GM21381 (cell line): ENCODE results near the gene CPNE9.
A peak's percentile ranks its signal among the peaks of the same experiment; 100 is the strongest.

Experiments
- ATAC-seq: cut with Tn5 transposase; IDR thresholded peaks from one replicate; pipeline ENCODE4 v1.9.1; 2021; ENCODE audit warnings: mild to moderate bottlenecking, moderate library complexity; ENCODE audit not compliant: unreplicated experiment

The CPNE9 gene

DNA sequence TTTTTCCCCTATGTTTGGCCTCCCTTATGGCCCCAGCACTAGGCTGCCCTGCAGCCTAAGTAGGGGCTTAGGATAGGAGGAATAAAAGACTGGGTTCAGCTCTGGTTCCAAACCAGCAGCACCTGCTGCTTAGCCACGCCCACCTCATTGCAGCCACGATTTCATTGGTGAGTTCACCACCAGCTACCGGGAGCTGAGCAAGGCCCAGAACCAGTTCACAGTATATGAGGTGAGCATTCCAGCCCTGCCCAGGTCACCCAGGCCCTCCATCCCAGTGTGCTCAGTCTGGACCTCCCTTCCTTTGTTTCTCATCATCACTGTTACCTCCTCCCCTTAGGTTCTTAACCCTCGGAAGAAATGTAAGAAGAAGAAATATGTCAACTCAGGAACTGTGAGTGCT, 11.5 kb downstream of the CPNE9 start:
- no peak for ATAC-seq

DNA sequence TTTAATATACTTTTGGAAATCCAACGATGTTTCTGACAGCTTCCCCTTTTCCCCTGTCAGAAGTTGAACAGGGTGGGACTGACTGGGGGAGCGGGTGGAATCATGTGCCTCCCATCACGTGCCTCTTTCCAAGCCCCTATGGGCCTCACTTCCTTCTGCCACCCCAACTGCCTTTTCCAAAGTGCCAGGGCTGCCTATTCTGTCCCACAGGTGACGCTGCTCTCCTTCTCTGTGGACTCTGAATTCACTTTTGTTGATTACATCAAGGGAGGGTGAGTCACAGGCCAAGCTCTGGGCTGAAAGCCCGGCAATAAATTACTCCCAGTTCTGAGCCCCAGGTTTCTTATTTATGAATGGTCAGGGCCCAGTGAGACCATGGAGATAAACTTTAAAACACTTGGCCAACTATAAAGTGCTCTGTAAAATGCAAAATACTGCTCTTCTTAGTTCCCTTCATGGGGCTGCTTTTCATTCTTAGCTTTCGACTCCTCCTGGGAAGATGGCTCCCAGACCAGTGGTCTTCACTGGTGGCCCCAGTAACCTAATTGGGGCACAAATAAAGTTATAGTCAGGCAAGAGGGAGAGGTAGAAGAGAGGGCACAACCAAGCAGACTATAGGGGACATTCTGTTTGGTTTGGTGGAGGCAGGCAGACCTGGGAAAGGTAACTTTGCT, 12.3 kb downstream of the CPNE9 start:
- ATAC-seq: no peak

DNA sequence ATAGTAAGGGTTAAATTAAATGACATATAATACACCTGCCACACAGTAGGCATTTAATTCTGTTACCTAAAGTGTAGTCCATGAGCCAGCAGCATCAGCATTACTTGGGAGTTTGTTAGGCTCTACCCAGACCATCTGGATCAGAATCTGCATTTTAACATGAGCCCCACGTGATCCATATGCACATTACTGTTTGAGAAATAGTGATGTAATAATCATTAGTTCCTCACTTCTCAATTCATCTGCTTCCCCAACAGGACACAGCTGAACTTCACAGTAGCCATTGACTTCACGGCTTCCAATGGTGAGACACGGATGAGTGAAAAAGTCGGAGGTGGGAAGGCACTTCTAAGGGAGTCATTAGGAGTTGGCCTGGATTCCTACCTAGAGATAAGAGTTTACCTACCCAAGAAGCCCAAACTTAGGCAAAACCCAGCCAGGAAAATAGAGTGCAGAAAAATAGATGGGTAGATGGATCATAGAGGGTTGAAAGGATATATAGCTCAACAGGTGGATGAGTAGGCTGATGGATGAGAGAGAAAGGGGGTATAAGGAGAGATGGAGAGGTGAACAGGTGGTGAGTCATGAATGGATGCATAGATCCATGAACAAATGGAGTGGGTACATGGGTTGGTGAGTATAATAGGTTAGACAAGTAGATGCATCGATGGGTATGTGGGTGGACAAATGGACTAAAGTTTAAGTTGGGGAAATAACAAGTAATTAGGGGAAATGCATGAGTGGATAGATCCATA, 13.3 kb downstream of the CPNE9 start:
- no peak for ATAC-seq

DNA sequence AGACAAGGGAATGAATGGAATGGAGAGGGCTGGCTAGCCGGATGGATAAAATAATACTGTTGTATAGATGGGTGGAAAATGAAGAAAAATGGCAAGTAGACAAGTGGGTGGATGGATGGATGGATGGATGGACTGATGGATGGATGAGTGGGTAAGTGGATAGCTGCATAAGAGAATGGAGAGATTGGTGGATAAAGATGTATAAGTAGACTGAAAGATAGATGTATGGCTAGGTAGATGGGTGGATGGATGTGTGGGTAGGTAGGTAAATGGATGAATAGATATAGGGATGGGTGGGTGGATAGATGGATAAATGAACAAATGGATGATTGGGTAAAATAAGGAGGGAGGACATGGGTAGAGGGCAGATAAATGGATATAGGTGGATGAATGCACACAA, 13.9 kb downstream of the CPNE9 start:
- no peak for ATAC-seq

DNA sequence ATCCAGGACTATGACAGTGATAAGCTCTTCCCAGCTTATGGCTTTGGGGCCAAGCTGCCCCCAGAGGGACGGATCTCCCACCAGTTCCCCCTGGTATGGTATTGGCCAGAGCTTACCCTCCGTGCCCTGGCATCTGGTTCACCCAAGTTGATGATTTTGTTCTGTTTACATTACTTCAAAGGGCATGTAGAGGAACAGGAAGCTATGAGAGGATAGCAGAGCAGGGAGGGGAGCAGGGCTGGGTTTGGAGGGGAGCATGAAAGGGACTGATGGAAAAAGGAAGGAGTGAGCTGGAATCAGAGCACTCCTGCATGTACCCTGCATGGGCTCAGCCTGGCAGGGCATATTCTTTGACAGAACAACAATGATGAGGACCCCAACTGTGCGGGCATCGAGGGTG, 14.5 kb downstream of the CPNE9 start:
- no peak for ATAC-seq

DNA sequence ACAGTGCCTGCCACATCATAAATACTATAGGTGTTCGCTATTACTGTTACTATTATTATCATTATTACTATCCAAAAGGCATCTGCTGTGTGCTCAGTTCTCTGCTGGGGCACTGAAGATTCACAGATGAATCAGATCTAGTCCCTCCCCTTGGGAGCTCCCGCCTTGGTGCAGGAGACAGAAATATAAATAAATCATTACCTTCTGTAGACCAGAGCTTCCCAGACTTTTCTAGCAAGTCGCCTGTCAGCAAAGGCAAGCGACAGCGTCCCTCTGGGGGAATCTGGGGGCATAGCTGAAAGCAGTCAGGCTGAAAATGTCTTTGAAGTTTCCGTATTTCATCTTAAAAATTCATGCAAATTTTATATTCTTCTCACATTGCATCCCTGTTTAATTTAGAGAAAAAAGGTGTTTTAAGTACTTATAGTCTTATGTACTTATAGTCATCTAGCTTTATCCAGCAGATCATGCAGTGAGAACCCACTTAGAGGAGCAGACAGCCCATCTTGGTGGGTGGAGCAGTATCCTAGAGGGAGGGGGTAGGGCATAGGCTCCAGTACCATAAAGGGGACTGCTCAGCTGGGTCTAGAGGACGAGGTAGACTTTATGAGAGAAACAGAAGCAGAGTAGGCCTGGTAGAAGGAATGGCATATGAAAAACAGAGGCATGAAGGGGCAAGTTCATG, 17.5 kb downstream of the CPNE9 start:
- no peak for ATAC-seq

DNA sequence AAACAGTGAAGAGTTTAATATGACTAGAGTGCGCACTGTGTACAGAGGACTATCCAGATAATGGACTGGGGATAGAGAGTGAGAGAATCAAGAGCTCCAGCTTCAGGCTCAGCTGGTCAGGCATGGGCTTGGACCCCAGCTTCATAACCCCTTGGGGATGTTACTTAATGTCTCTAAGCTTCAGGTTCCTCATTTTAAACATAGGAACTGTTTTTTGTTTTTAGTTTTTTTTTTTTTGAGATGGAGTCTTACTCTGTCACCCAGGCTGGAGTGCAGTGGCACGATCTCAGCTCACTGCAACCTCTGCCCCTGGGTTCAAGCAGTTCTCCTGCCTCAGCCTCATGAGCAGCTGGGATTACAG, 18.0 kb downstream of the CPNE9 start:
- ATAC-seq: no peak

DNA sequence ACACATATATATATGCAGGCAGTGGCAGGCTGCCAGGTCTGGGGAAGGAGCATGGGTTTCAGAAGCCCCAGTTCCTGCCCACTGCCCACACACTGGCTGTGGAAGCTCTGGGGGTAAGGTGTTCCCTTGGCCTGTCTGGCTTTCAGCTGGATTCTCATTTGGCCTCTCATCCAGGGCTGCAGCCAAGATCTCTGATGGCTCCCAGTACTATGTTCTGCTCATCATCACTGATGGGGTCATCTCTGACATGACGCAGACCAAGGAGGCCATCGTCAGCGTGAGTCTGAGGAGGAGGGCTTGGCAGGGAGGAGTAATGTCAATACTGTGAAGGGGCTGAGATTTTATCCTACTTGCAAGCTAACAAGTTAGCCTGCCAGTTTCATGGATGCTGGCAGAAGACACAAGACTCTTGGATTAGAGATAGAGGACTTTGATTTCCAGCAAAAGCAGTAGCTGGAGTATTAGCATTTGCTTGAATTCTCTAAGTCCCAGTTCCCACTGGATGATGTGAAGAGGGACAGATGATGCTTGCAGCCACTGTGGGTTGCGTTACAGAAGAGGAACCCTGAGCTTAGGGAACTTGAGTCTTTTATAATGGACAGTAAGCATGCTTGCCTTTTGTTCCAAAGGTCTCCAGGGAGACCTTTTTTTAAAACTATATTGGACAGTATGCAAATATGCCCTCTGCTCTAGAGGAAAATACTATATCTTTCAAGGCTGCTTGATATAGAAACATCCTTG, 22.3 kb downstream of the CPNE9 start:
- no peak for ATAC-seq

DNA sequence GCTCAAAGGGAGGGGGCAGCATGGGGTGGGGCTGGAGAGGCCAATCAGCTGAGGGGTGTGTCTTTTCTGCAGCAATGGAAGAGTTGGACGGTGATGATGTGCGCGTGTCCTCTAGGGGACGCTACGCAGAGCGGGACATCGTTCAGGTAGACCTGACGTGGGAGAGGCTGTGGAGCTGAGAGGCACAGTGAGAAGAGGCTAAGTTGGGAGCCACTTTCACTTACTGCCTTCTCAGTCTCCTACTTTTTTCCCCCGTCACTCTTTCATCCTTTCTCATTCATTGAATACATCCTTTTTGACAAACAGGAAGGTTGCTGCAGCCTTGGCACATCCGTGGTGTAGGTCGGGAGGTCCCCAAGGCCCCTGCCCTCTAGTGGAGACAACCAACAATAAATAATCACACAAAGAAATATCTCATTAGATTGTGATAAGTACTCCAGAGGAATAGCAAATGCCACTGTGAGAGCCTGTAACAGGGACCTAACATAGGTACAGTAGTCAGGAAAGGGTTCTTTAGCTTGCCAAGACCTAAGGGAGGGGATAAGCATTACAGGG, 23.5 kb downstream of the CPNE9 start:
- ATAC-seq: no peak

DNA sequence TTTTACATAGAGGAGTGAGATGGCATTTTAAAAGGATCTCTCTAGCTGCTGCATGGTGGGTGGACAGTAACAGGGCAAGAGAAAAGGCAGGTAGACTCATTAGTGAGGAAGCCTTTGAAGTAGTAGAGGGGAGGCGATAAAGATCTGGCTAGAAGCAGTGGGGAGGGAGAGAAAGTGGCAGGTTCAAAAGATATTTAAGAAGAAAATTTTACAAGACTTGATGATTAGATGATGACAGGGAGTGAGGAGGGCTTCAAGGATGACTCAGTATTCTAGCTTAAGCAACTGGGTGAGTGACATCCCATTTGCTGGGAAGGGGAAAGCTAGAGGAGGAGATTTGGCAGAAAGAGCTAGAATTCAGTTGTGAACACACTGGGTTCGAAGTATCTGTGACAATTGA, 24.1 kb downstream of the CPNE9 start:
- ATAC-seq: no peak

DNA sequence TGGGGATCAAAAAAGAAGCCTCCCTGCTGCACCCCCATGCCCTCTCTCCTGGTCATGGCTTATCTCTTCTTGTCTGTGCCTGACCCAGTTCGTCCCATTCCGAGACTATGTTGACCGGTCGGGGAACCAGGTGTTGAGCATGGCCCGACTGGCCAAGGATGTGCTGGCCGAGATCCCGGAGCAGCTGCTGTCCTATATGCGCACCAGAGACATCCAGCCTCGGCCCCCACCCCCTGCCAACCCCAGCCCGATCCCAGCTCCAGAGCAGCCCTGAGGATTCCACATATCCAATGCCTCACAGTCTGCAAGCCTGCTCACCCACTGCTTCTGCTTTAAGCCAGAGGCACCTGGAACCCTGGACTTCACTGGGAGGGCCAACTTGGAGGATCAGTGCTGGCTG, 25.8 kb downstream of the CPNE9 start:
- no peak for ATAC-seq

DNA sequence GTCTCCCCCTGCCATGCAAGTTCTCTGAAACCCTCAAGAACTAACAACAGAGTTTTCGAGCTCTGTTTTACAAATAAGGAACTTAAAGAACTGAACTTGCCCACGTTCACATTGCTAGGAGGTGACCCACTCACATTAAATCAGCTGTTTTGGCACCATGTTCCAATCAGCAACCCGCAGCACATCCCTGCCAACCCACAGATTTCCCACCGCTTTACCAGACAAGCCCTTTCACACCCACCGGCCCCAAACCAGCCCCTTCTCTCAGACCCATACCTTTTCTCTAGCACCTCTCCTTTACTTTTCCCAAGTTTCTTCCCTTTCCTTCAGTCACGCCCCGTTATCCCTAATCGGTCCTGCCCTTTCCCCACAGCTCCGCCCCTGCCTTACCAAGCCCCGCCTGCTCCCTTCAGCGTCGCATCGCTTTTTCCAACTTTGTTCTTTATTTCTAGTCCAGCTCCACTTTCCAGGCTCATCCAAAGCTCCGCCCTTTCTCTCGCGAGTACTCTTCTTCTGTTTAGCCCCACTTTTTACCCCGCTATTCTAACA, 27.1 kb downstream of the CPNE9 start:
- ATAC-seq: peak; percentile 38

DNA sequence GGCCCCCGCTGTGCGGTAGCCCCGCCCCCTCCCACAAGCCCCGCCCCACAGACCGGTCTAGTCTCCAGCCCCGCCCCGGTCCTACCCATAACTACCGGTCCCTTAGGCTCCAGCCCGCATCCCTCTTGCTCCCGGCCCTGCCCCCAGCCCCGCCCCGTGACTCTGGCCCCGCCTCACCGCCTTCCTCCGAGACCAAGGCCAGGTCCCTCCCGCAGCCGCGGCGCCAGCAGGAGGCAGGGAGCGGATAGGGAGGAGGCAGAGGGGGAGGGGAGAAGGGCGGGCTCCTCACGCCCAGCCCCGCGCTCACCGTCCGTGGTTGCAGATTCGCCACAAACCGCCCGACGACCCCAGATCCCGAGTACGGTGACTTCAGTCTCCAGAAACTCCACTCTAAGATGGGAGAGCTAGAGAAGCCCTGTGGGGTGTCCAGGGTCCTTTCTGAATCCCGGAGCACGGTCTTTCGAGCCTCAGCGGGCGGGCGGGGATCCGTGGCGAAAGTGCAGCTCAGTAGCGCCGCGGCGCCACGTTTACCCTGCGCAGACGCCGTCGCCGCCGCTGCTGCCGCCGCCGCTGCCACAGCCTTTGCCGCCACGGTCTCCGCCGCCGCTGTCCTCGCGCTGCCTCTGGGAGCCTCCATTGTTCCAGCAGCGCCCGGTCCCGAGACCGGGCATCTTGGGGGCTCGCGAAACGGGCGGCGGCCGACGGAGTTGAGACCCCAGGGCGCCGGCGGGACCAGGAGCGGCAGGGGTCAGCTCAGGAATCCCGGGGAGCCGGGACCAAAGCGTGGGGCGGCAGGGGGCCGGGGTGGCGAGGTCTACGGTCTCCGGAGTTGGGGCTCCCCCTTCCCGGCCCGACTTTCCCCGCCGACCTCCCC, 27.8 kb downstream of the CPNE9 start, which contains the start of gene BRPF1:
TSS of gene BRPF1 (plus strand) at position 530 of the 874 bp plus-strand sequence. CDS start 2,406 bp downstream, outside the sequence.
- ATAC-seq: peak; percentile 90

DNA sequence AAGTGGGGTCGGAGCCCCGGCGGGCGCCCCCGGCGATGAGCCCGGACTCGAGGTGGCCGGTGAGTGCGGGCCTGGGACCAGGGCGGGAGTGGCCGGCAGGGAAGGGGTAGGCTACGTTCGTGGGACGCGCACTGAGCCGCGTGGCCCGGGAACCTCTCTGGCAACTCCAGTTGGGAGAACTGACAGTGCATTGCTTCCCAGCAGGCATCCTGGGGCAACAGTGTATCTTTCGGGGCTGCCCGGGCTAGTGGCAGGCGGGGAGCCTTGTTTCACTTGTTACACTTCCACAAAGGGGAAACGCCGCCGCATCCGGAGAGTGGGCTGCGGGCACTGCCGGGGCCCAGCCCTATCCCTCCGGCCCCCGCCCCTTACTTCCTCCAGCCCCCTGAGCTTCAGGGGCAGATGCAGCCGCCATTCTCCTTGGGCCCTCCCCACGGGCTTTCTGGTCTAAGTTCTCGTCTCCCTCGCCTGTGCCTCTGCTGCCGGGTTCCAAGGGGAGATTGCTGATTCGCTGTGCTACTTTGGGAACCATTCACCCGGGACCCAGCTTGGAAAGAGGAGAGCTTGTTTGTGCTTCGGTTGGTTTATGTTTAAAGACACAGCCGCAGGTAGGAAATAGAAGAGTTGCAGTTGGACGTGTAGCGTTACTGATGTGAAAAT, 28.6 kb downstream of the CPNE9 start:
- peak; percentile 10 for ATAC-seq

DNA sequence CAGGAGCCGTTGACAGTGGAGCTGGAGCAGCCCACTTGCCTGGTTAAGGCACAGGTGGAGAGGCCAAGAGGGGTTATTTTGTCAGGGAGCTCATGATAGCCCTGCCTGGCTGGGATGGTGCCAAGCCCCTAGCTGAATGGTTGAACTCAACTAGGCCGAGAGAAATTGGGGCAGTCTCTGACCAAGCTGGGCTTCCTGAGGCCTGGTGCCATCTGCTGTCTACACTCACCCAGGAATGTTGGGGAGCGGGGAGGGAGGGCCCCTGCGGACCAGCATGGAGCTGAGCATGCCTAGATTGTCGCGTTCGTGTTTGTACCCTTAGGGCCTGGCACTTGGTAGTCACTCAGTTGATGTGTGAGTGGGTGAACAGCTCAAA, 29.1 kb downstream of the CPNE9 start:
- no peak for ATAC-seq

DNA sequence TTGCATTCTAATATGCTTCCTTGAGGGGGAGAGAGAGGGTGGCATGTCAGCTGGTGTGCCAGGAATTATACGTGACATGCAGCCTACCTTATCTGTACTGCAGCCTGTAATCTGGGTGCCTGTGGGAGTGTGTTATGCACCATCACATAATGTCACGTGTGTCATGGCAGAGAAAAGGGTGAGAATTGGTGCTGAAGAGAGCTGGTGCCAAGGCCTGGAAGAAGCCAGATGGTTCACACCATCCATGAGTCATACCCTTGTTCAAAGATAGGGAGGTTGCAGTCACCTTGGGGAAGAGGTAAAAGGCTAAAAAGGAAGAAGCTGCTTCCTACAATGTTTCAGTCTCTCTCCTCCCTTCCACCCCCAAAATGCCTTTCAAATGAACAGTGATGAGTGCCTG, 33.2 kb downstream of the CPNE9 start:
- no peak for ATAC-seq

DNA sequence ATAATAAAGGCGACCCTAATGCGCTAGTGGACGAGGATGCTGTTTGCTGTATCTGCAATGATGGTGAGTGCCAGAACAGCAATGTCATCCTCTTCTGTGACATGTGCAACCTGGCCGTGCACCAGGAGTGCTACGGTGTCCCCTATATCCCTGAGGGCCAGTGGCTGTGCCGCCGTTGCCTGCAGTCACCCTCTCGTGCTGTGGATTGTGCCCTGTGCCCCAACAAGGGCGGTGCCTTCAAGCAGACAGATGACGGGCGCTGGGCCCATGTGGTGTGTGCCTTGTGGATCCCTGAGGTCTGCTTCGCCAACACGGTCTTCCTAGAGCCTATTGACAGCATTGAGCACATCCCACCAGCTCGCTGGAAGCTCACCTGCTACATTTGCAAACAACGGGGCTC, 35.5 kb downstream of the CPNE9 start:
- no peak for ATAC-seq

DNA sequence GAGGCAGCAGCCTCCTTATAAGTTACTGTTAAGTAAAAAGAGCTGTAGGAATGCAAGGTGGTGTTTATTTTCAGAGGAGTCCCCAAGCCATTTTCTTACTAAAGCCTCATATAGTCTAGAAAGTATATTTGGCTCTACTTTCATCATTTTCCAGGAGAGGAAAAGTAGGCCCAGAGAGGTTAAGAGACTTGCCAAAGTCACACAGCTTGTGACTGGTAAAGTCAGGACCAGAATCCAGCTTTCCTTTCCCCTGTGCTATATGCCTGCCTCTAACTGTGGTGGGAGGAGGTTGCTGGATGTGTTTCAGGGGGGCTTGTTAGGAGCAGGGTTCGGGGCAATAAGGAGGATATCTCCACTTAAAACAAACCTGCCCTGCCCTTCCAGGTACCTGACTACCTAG, 38.9 kb downstream of the CPNE9 start:
- ATAC-seq: no peak

DNA sequence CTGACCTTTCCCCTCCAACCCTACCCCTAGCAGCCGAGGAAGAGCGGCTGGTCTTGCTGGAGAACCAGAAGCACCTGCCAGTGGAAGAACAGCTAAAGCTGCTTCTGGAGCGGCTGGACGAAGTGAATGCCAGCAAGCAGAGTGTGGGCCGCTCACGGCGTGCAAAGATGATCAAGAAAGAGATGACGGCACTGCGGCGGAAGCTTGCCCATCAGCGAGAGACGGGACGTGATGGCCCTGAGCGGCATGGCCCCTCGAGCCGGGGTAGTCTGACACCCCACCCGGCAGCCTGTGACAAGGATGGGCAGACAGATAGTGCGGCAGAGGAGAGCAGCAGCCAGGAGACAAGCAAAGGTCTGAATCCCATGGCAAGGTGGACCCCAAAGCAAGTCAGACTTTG, 39.9 kb downstream of the CPNE9 start:
- no peak for ATAC-seq
